KBM-7 (cell line): ENCODE measurements around the gene KLHL11.

Experiments used
- DNase-seq: peaks from one replicate; pipeline ENCODE4 v3.0.0-alpha.2; 2015
- in situ Hi-C: fragments of 300-500 bp; cut with MboI; formaldehyde crosslinking; loops from 2 replicates; pipeline ENCODE4 v1.14.3; 2020; ENCODE audit warnings: low sequenced_read_pairs, low pct_unique_long_range_greater_than_20kb, mixed read lengths

KLHL11 gene

DNA sequence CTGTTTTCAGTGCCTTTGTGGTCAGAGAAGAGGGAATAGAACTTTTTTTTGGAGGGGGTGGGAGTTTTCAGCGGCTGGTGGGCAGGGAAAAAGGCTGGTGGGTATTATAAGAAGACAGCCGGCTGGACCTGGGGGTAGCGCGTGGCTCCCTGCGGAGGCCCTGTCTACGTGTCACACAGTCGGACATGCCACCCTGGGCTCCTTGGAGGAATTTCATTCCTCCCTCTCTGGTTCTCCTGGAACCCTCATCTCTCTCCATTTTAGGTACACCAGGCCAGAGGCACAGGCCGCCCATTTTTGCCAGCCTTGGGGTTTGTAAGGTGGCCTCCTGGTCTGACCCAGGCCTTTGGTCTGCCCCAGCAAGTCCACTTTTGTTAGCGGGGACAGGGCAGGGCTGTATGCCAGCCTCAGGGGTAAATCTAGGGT is 51.5 kb downstream of the KLHL11 start:
- no peak for DNase-seq
- in situ Hi-C loops = no loop called here

GRCh38 chr17:41813152-41813680 is 52.0 kb downstream of the KLHL11 start:
- no peak for DNase-seq
- in situ Hi-C loops = no loop called here

DNA sequence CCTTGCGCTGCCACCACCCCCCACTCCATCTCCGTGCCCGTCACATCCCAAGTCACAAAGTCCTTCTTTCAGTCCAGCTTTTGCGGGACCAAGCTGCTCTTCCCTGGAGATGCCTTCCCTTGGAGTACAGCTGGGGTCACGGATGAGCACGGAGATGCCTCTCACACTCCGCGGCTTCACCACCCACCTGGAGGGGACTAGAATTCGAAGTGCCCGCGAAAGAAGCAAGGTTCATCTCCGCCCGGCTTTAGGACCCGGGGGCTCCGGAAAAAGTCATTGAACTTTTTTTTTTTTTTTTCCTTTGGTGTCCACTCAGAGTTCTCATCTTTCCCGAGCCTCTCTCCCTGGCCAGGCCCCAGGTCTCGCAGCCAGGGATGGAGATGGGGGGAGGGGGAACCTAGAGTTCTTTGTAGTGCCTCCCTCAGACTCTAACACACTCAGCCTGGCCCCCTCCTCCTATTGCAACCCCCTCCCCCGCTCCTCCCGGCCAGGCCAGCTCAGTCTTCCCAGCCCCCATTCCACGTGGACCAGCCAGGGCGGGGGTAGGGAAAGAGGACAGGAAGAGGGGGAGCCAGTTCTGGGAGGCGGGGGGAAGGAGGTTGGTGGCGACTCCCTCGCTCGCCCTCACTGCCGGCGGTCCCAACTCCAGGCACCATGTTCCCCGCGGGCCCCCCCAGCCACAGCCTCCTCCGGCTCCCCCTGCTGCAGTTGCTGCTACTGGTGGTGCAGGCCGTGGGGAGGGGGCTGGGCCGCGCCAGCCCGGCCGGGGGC is 52.7 kb downstream of the KLHL11 start, which contains the start of gene FKBP10:
TSS of gene FKBP10 (plus strand) at position 624 of the 771 bp plus-strand sequence. CDS start at position 655, 31 bp downstream.
- in situ Hi-C loops = no loop called here
- DNase-seq = peak; percentile 79

GRCh38 chr17:41811549-41812380 is 53.5 kb downstream of the KLHL11 start, which contains the start of gene P3H4:
Gene P3H4, minus strand, starts transcription at chr17:41811949. Its CDS starts 34 bp downstream, at chr17:41811915.
- DNase-seq = peak; percentile 88
- in situ Hi-C loops = no loop called here

DNA sequence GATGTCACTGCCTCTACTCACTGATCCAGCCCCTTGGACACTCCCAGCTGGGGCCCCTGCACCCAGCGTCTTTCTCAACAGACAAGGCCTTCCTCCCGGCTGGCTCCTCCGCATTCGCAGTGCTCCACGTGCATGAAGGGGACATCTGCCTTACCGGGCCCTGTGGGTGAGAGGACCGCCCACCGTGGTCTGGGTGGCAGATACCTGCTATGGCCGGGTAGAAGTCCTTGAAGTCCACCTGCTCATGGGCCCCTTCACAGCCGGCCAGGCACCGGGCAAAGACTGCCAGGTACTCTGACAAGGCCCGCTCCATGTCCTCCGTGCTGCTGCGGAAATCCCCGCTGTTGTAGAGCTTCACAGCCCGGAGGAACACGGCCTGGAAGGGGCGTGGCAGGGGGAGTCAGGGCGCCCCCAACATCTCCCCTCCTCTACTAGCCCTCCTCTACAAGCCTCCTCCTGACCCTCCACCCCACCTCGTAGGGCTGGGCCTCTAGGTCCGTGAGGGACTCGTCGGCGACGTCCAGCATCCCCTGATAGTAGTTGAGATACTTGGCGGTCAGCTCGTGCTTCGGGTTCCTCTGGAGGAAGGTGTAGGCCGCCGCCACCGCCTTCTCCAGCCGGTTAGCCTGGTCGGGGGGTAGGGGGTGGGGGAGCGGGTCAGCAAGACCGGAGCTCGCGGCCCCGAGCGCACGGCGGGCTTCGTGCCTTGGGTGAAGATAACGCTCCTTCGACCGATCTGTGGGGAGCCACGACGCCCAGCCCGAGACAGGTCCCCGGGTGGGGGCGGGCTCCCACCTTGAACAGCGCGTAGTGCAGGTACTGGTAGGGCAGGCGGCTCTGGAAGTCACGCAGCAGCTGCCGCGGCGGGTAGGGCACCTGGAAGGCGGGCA is 54.3 kb downstream of the KLHL11 start:
- DNase-seq = no peak
- in situ Hi-C loops = no loop called here

DNA sequence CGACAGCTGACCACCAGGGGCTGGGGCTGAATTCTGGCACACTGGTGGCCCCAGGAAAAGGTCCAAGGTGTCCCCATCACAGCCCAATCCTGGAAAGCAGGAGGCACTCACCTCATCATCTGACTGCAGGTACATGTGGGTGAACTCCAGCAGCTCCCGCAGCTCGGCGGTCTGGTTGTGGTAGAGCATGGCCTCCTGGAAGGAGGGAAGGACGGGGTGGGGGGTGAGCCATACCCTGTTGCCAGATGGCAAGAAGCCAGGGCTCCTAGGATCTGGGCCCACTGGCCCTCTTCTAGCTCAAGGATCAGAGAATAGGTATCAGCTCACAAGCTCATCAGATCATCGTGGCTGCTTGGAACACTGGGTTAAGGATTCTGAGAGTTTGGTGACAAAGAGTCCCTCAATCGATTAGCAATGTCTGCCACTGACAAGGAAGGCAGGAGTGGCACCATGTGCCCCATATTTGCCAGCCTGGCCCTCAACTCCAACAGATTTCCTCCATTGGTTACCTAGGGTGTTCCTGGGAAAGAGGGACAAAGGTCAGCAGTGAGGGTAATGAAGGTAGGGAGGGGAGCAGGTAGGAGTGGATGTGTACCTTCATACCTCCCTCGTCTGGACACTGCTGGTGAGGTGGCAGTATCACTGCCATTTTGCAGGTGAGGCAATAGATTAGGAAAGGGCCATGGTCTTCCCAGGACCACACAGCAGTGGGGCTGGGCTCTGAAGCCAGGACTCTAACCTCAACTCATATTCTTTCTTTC is 58.4 kb downstream of the KLHL11 start:
- no peak for DNase-seq
- in situ Hi-C loops = no loop called here
